Fibroblast of skin of back (primary cell): ENCODE data around the gene NR1D1.

Experiments
- DNase-seq: peaks from one replicate; pipeline ENCODE4 v3.0.0-alpha.2; 2013

Gene NR1D1

DNA sequence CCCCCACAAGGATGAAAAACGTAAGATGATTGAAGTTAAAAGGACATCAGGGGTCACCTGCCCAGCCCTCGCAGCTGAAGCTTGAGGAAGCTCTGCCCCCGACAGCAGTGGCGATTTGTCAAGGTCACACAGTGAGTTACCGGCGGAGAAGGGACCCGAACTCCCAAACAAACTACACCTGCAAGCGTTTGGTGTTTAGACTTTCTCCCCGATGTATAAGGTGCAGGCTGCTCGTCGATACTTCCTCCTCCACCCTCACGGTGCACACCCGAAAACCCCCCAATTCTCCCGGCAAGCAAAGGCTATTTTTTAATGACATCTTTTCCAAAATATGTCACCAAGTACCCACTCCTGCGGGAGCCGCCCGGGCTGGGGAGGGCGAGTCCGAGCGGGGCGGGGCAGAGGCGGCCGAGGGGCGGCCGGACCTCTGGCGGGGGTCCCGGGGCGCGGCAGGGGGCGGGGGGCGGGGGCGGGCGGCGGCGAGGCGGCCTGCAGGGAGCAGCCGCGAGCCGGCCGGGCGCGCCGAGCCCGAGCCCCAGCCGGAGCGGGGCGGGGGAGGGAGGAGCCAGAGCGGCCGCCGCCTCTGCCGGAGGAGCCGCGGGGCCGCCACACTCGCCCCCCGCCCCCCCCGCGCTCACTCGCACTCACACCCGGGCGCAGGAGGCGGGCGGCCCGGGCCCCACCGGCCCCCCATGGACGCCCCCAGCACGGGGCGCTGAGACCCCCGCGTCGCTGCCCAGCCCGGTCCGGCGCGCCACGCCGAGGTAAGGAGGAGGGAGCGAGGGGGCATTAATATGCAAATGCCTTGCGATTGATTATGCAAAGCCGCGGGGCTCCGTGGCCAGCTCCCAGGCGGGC is 37.8 kb downstream of the NR1D1 start, which contains the start of gene THRA:
THRA (plus strand) TSS at position 637 of the 858 bp plus-strand sequence. CDS start 11,524 bp downstream, outside the sequence.
- DNase-seq, result peak; percentile 58

DNA sequence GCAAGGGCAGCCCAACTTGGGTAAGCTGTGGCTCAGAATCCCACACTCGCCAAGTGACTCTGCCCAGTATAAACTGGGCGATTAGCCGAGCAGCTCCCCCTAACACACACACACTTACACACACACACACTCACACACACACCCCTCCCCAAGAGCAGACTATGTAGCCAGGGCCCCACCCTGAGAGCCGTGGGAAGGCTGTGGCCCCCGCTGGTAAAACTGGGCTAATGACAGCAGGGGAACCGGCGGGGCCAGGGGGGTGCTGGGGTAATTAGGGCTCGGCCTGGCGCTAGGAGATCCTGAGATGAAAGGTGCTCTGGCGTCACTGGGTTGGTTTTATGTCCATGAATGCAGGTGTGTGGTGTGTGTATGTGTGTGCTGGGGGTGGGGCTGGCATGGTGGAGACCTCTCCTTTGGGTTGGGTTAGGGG is 38.8 kb downstream of the NR1D1 start:
- DNase-seq, result no peak

DNA sequence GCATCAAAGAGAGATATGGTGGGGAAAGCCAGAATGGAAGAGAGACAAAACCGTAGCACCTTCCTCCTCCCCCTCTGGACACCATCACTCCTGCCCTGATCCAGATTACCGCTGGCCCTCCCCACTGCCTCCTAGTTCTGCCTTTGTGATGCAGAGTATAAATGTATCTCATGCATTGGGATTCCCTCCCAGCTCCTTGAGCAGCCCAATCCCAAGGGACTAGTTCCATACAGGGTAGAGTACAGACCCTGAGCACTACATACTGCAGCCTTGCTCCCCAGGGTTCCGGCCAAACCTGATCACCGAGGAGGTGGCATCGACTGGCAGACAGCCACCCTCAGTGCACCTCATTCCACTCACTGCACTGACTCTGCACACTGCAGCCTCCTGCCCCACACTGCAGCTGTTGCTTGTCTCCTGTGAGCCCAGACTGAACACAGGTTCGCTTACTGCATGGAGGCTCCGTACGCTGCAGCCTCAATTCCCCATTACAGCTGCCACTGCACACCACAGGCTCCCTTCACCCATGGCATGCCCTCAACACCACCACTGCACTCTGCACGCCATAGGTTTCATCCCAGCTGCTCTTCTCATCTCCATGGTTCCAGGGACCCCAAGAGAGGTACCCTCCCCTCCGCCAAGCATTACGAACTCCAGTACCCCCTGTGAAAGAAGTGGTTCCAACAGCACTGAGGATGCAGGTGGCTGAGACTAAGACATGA is 39.3 kb downstream of the NR1D1 start:
- no peak for DNase-seq

DNA sequence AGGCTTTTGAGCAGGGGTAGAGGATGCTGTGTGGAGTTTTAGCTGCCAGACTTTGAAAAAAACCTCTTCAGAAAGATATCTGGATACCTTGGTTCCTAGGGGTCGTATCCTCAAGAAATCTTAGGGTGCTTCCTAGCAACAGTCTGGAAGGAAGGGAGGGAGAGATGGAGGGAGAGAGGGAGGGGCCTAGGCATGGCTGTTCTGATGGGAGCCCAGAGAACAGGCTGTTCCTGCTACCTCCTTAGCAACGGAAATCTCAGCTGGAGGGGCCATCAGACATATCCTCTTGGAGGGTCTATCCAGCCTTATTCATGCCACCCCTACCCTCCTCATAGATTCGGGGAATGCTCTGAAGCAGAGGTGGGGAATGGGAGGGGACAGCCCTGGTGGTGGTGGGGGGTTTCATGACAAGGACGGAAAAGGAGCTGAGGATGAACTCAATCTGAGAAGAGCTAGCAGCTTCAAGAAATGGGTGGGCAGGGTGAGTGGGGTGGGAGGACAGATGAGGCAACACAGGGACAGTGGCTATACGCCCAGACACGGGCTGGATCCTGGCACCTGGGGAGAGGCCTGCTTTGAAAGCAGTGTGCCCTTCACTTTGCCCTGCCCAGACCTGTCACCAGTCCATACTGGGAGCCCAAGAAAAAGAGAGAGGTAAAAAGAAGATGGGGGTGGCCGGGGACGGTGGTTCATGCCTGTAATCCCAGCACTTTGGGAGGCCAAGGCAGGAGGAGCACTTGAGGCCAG is 40.5 kb downstream of the NR1D1 start:
- no peak for DNase-seq

DNA sequence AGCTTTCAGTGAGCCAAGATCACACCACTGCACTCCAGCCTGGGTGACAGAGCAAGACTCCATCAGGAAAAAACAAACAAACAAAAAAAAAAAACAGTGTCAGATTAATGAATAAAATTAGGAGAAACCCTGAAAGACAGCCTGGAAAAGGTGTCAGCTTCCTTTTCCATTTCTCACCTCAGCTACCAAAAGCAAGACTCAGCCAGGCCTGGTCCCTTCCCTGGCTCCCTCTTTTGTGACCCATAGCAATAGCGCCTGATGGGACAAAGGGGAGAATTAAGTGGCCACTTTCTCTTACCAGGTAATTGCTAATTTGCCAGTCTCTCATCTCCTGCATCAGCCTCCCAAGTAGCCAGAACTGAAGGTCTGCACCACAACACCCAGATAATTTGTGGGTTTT is 41.5 kb downstream of the NR1D1 start:
- DNase-seq, result no peak

DNA sequence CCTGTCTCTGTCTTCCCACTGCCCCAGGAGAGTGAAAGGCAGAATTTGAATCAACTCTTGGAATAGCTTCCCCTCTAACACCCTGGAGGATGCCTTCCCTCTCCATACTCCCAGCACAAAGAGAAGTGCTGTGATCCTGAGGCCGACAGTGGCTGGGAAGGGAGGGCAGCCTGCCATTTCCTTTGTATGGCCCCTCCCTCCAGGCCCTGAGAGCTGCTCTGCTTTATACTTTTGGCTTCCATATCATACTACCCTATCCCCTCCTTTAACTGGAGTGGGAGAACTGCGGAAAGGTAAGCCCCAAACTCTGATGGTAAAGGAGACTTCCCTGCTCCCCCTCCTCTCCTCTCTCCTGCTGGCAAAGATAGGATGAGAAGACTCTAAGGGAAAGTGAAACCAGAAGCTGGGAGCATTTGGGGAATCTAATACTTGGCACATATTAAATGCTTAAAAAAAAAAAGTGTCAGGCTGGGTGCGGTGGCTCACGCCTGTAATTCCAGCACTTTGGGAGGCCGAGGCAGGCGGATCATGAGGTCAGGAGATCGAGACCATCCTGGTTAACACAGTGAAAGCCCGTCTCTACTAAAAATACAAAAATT is 42.1 kb downstream of the NR1D1 start:
- DNase-seq, result no peak

DNA sequence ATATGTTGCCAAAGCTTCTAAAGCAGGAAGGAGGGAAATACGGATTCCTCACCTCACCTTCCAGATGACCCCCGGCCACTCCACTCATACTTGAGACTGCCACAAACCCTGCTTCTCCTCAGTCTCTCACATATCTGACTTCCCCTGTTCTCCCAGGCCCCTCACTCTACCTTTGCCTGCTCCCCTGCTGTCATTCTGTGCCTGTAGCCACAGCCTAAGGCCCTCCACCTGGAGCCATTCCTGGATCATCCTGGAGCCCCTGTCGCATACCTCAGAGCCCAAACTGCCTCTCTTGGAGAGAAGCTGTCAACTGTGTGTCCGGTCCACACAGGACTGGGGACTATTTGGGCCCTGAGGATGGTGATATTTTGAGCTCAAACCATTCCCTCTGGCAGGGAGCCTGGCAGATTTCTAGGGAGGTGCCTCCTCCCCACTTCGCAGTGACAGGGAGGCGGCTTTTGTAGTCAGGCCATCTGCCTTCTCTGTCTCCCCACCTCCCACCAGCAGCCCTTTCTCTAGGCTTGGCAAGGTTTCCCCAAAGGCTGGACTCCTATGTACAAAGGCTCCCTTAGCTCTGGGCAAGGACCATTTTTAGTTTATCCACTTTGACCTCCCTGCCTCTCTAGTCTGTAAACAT is 43.9 kb downstream of the NR1D1 start:
- no peak for DNase-seq
